CD14-positive monocyte (primary cell): ENCODE data around the gene CERK. TPM values are rescaled to one million over a fixed set of nuclear protein-coding genes. Genes with fewer than 3 reads are reported as not detected.

Experiments
- DNase-seq, 3 donors: peaks; one replicate each; pipeline ENCODE4 v3.0.0-alpha.2; 2011 to 2022
- H2AFZ ChIP-seq: 2 replicates; pipeline ENCODE4 v1.6.0; 2012; ENCODE audit warnings: mild to moderate bottlenecking, low read depth, low read length, inconsistent platforms; ENCODE audit not compliant: insufficient read depth, poor library complexity, severe bottlenecking
- H3K27ac ChIP-seq, 2 donors: 1 replicate in 1 of 2; 2 replicates in 1 of 2; pipeline ENCODE4 v1.5.1; 2012 to 2013; ENCODE audit warnings: low read length in 2 of 2, control low read depth in 1 of 2, inconsistent platforms in 1 of 2, low read depth in 1 of 2, mild to moderate bottlenecking in 1 of 2
- H3K27me3 ChIP-seq, 2 donors: one replicate each; pipeline versions ENCODE4 v1.6.0 to v1.6.1; 2011 to 2013; ENCODE audit warnings: low read length in 2 of 2; ENCODE audit not compliant: control insufficient read depth in 2 of 2, insufficient read depth in 2 of 2
- H3K36me3 ChIP-seq, 2 donors: replicated peaks in 1 of 2; 1 replicate in 1 of 2; 2 replicates in 1 of 2; pipeline versions ENCODE4 v1.5.1 to v1.6.1; 2012 to 2013; ENCODE audit warnings: low read length in 2 of 2, control low read depth in 1 of 2, inconsistent platforms in 1 of 2, mild to moderate bottlenecking in 1 of 2; ENCODE audit not compliant: insufficient read depth in 2 of 2, control insufficient read depth in 1 of 2
- H3K4me1 ChIP-seq, 2 donors: 1 replicate in 1 of 2; 2 replicates in 1 of 2; pipeline versions ENCODE4 v1.5.1 to v1.6.1; 2012 to 2013; ENCODE audit warnings: low read length in 2 of 2, control low read depth in 1 of 2, inconsistent platforms in 1 of 2, mild to moderate bottlenecking in 1 of 2, moderate library complexity in 1 of 2; ENCODE audit not compliant: insufficient read depth in 2 of 2, control insufficient read depth in 1 of 2
- H3K4me2 ChIP-seq: replicated peaks from 2 replicates; pipeline ENCODE3; 2012; ENCODE audit warnings: low read length, moderate library complexity, mild to moderate bottlenecking; ENCODE audit not compliant: poor library complexity, severe bottlenecking; ENCODE audit errors: extremely low read depth
- H3K4me3 ChIP-seq, 3 experiments: fragments of 200-600 bp in 1 of 3; sonication (generic) in 1 of 3; replicated peaks in 1 of 3; 1 replicate in 2 of 3; 2 replicates in 1 of 3; pipeline ENCODE4 v1.5.1; 2011 to 2013; ENCODE audit warnings: low read length in 3 of 3, mild to moderate bottlenecking in 3 of 3, control low read depth in 2 of 3, low read depth in 2 of 3, inconsistent platforms in 1 of 3, moderate library complexity in 1 of 3
- H3K79me2 ChIP-seq: 2 replicates; pipeline ENCODE4 v1.6.0; 2012; ENCODE audit warnings: mild to moderate bottlenecking, control low read depth, inconsistent platforms, low read length, moderate library complexity; ENCODE audit not compliant: insufficient read depth
- H3K9ac ChIP-seq: 2 replicates; pipeline ENCODE4 v1.6.0; 2017; ENCODE audit warnings: low read length, mild to moderate bottlenecking; ENCODE audit not compliant: insufficient read depth, poor library complexity, severe bottlenecking
- H3K9me3 ChIP-seq, 2 donors: replicated peaks in 1 of 2; 1 replicate in 1 of 2; 2 replicates in 1 of 2; pipeline versions ENCODE4 v1.5.1 to v1.6.1; 2012 to 2013; ENCODE audit warnings: low read length in 2 of 2, control low read depth in 1 of 2; ENCODE audit not compliant: control insufficient read depth in 1 of 2, insufficient read depth in 1 of 2
- H4K20me1 ChIP-seq: 2 replicates; pipeline ENCODE4 v1.6.0; 2012; ENCODE audit warnings: mild to moderate bottlenecking, low read length, control low read depth, moderate library complexity; ENCODE audit not compliant: insufficient read depth
- H3K27ac Mint-ChIP-seq, 7 donors: one replicate each; pipeline ENCODE4 v1.8.0; 2020; ENCODE audit warnings: mild to moderate bottlenecking in 7 of 7, mixed read lengths in 7 of 7, moderate library complexity in 6 of 7, inconsistent platforms in 2 of 7
- H3K27me3 Mint-ChIP-seq, 3 donors: one replicate each; pipeline ENCODE4 v1.8.0; 2021 to 2022; ENCODE audit warnings: low read depth in 3 of 3, mild to moderate bottlenecking in 3 of 3, mixed read lengths in 3 of 3, moderate library complexity in 3 of 3, inconsistent platforms in 1 of 3
- H3K36me3 Mint-ChIP-seq, 2 donors: one replicate each; pipeline ENCODE4 v1.8.0; 2020; ENCODE audit warnings: mixed read lengths in 2 of 2, inconsistent platforms in 1 of 2, mild to moderate bottlenecking in 1 of 2
- H3K4me1 Mint-ChIP-seq: one replicate; pipeline ENCODE4 v1.8.0; 2020; ENCODE audit warnings: mild to moderate bottlenecking, mixed read lengths
- H3K4me3 Mint-ChIP-seq, 2 donors: one replicate each; pipeline ENCODE4 v1.8.0; 2020; ENCODE audit warnings: mild to moderate bottlenecking in 2 of 2, mixed read lengths in 2 of 2, moderate library complexity in 1 of 2
- H3K9me3 Mint-ChIP-seq, 7 donors: one replicate each; pipeline ENCODE4 v1.8.0; 2020 to 2022; ENCODE audit warnings: mixed read lengths in 7 of 7, mild to moderate bottlenecking in 6 of 7, moderate library complexity in 6 of 7, inconsistent platforms in 2 of 7
- CTCF ChIP-seq: fragments of 200-600 bp; IDR thresholded peaks from one replicate; pipeline ENCODE4 v1.8.0; 2022; ENCODE audit warnings: antibody characterized with exemption, mild to moderate bottlenecking
- WGBS: methylation state at CpG from one replicate; pipeline ENCODE4 v1.1.5; 2013; ENCODE audit warnings: missing lambda C conversion rate; ENCODE audit not compliant: insufficient coverage; 5-methylcytosine and 5-hydroxymethylcytosine counted together
- intact Hi-C, 2 donors: fragments of 100-400 bp; cut with micrococcal nuclease; formaldehyde crosslinking; loops; one replicate each; pipeline versions ENCODE4 v1.15.0 to v1.15.1; 2023
- polyA plus RNA-seq, 3 donors: library from polyadenylated mRNA; depleted of rRNA in 1 of 3; unstranded in 2 of 3; stranded (reverse) in 1 of 3; fragments of 300-500 nt in 2 of 3; fragments of >200 nt in 1 of 3; fragmentation: Illumina TruSeq in 2 of 3; gene quantifications; 1 replicate in 2 of 3; 2 replicates in 1 of 3; pipeline ENCODE4 v1.2.3, GENCODE V29; 2012 to 2021

CERK gene
- polyA plus RNA-seq, 3 donors: 22.4 to 40.2 (median 24.5) TPM

DNA sequence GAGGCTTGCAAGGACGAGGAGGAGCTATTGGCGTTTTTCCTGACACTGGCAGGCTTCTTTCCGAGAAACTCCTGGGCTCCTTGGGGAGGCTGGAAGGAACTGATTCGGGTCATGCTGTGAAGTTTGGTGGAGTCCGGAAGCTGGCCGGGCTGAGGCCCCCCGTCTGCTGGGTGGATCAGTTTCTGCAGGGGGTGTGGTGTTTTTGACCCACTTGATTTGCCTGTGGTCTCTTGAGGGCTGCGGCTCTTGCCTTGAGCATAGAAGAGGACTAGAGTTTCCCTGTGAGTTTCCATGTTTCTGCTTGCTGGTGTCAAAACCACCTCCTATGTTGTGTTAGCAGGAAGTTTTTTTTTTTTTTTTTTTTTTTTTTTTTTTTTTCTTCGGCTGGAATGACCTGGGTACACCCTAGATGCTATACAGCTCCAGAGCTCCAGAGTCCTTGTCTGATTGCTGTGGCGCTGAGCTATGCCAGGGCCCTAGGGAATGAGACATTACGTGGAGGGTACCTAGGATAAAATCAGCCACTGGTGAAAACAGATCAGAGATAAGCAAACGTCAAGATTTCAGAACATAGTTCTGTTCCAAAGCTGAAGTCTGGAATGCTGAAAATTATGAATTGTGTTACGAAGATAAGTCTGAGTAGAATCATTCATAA is 25.1 kb upstream of the CERK start:
- Mint-ChIP-seq H3K27me3 (no peaks in the 10 kb centered on the region), H3K4me3 (peak overlapping the region; percentile 95 to 100), H3K36me3 (peaks cover 27 to 35% of the 10 kb centered on the region in 2 donors), H3K9me3 (peaks cover 0 to 4% (median 0%) of the 10 kb centered on the region in 7 donors), H3K4me1 (peaks cover 65% of the 10 kb centered on the region), H3K27ac (peak overlapping the region; percentile 99 to 100 (median 100))
- H3K36me3 ChIP-seq: peaks cover 2 to 17% of the 10 kb centered on the region in 2 donors
- H3K9ac ChIP-seq: peak overlapping the region; percentile 94
- peak overlapping the region; percentile 55 to 87 (median 71) for H3K4me3 ChIP-seq
- peak overlapping the region; percentile 78 for H2AFZ ChIP-seq
- peak overlapping the region; percentile 88 to 100 for H3K27ac ChIP-seq
- peaks cover 9% of the 10 kb centered on the region for H4K20me1 ChIP-seq
- peak overlapping the region; percentile 93 for H3K4me2 ChIP-seq
- TF ChIP-seq CTCF: no peak
- H3K4me1 ChIP-seq: peaks cover 34 to 46% of the 10 kb centered on the region in 2 donors
- DNase-seq: no peak
- WGBS: 3% methylated on average over 8 of the region's 13 CpGs
- peaks cover 62% of the 10 kb centered on the region for H3K79me2 ChIP-seq
- H3K27me3 ChIP-seq: no peaks in the 10 kb centered on the region
- no peaks in the 10 kb centered on the region for H3K9me3 ChIP-seq
- intact Hi-C loops: loop anchor here in 1 of 2 donors (1.0 kb wide), 1 partner anchor 9 kb away; no protein-coding TSS in a partner anchor

GRCh38 chr22:46762238-46763050 is 24.4 kb upstream of the CERK start, which contains the start of gene TBC1D22A:
Gene TBC1D22A (plus strand): TSS chr22:46762650. CDS start chr22:46762787, 137 bp downstream.
- peak; percentile 93 to 95 (median 93) for DNase-seq
- WGBS: under 1% methylated on average over 66 of the region's 66 CpGs
- intact Hi-C loops: loop anchor here in 1 of 2 donors (1.0 kb wide), 1 partner anchor 8 kb away; no protein-coding TSS in a partner anchor
- H3K4me3 Mint-ChIP-seq: peak within 1 kb of the TSS; percentile 95 to 100
- Histone ChIP-seq H3K9me3 (no peaks in the 10 kb centered on the region), H2AFZ (peak within 1 kb of the TSS; percentile 78), H3K27ac (peak within 1 kb of the TSS; percentile 88 to 100), H3K9ac (peak within 1 kb of the TSS; percentile 94), H3K79me2 (peaks cover 55% of the 10 kb centered on the region), H3K4me2 (peak within 1 kb of the TSS; percentile 93), H4K20me1 (peaks cover 9% of the 10 kb centered on the region), H3K4me1 (peaks cover 42 to 53% of the 10 kb centered on the region in 2 donors), H3K36me3 (peaks cover 2 to 17% of the 10 kb centered on the region in 2 donors), H3K27me3 (no peaks in the 10 kb centered on the region), H3K4me3 (peak within 1 kb of the TSS; percentile 55 to 87 (median 71))
- H3K4me1 Mint-ChIP-seq: peaks cover 67% of the 10 kb centered on the region
- peaks cover 0 to 5% (median 3%) of the 10 kb centered on the region in 3 donors for H3K27me3 Mint-ChIP-seq
- peaks cover 0 to 4% (median 0%) of the 10 kb centered on the region in 7 donors for H3K9me3 Mint-ChIP-seq
- TF ChIP-seq CTCF: no peak
- H3K36me3 Mint-ChIP-seq: peaks cover 21 to 27% of the 10 kb centered on the region in 2 donors
- peak within 1 kb of the TSS; percentile 99 to 100 (median 100) for H3K27ac Mint-ChIP-seq
